NCI-H1417 (cell line): ENCODE measurements around the gene CRADD.
"Not testable (repeated sequence)": the region's sequence is repeated elsewhere in the genome, so short reads cannot be mapped to it uniquely, and the experiment has no call there.

Source experiments
- DNase-seq, 3 experiments: peaks; one replicate each; lab custom pipeline; 2025; lab: John Stamatoyannopoulos, UW

Gene CRADD

GRCh38 chr12:93784339-93785086 lies 107.3 kb downstream of the CRADD start:
- peak in 2 of 3 experiments; percentile 28 to 78 for DNase-seq

DNA sequence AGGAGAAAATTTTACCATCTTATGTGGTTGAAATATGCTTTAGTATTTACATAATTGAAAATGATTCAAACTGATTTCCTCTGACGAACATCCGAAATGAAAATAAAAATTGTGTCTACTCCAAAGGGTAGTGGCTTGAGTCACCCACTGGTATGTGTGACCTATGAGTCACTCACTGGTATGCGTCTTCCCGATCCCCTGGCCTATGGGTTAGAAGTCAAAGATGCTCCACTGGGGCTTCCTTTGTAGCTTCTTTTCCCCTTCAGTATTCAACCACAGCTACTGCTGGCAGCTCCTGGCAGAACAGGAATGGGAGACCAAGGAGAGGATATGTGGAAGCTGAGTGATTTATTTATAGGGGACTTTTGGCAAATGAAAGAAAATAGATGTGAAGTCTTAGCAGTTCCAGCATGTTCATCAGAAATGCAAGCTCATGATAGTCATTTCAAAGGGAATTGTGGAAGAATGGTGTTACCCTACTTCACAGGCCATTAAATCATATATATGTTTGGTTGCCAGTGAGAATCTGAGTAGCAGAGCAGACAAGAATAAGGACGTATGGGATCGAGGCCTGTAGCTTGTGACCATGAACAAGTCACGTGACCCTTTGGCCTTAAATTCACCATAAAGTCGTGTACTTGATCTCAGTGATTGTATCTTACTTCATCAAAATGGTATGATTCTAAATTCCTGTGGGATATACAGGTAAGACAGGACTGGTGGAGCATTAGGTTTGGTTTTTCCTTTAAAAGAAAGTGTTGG lies 108.3 kb downstream of the CRADD start:
- DNase-seq = no peak

- DNase-seq = no peak
These were observed 109.7 kb downstream of the CRADD start for GRCh38 chr12:93786656-93787397.

DNA sequence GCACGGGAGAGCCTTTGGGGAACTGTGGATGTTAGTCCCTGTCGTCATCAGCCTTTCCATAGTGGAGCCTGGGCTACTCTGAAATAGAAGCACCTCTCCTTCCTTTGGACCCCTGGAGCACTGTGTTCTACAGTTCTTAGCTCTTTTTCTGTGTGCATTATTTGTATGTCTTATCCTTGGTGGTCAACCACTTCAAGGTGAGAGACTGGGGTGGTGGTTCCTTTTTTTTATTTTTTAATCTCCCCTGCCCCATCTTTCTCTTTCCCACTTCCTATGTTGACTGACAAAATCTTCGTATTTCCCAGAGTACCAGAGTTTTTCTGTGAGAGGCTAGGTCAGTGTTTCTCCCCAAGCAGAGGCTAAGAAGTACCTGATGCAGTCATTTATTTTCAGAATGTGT lies 111.7 kb downstream of the CRADD start:
- DNase-seq = no peak

DNA sequence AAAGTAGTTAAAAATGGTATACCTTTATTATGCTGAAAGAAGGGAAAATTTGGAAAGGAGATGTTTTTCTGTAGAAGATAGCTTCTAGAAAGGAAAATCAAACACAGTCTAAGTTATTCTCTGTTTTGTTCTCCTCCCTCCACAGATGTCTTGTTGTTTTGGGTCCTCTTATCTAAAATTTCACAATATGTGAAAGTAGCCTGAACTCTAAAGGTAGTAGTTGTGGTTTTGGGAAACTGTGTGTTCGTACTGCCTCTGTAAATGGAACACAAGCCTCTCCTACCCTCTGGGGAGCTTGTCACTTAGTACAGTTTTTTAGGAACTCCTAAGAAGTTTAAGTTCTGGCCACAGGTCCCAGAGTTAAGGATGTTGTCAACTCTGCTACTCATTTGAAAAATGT lies 112.6 kb downstream of the CRADD start:
- no peak for DNase-seq

DNA sequence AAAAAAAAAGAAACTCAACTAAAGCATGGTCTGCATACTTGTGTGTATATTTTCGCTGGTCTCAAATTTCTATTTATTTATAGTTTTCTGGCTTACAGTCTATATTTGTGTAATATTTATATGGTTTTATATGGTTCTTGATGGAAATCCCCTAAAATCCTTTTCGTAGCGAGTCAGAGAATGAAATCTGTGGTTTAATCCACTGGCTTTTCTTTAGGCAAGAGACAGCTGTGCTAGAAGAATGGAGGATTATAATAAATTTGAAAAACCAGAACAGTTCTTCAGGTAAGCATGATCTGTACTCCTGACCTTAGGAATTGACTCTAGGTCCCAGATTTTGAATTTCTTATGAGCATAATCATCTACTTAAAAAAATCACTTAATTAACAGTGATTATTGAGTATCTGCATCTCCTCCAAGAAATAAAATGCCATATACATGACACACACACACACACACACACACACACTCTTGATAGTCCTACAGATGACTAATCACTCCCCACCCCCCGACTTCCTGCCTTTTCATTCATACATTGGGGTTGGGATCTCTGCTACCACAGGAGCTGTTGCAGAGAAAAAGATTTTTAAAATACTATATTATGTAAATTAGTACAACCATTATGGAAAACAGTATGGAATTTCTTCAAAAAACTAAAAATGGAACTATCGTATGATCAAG lies 113.4 kb downstream of the CRADD start:
- no peak for DNase-seq

- no peak for DNase-seq
These were observed 115.8 kb downstream of the CRADD start for GRCh38 chr12:93793007-93793406.

DNA sequence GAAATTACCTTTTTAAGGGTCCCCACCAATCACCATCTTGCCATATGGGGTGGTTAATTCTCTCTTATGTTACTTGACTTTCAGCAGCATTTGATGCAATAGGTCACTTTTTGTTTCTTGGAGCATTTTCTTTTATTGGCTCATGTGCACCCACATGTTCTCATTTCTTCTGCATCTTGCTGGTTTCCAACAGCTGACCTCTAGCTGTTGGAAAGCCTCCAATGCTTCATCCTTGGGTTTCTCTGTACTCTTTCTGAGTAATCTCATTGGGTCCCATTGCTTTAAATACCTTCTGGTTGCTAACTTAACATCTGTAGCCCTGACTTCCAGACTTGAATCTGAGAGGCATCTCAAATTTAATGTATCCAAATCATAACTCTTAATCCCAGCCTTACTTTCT lies 116.8 kb downstream of the CRADD start:
- DNase-seq = no peak

DNA sequence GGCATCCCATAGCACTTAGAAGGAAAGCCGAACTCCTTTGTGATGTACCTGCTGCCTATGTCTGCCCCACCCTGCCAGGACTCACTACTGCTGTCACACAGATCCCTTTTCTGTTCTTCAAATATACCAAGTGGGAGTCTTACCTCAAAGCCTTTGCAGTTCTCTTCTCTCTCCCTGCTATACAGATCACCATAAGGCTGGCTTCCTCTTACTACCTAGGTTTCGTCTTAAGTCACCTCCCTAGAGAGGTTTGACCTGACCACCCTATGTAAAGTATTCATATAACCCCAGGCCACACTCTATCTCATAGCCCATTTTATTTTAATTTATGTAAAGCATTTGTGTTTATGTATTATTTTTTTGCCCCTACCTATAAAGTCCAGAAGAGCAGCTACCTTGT lies 117.6 kb downstream of the CRADD start:
- no peak for DNase-seq

DNA sequence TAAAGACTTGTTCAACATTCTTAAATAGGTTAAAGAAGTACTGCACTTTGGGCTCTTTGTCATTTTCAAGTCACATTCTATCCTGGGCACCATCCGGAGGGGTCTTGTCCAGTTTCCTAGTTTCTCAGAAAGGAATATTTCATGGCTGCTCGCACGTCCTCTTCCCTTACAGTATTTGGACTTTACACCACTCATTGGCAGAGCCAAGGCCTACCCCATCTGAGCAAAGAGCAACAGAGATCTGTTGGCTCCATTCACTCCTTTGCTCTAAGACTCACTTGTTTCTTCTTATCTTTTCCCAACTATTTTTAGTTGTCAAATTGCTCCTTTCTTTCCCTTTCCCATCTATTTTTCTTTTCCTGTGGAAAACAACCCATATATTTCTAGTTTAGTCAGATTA lies 118.2 kb downstream of the CRADD start:
- no peak for DNase-seq

DNA sequence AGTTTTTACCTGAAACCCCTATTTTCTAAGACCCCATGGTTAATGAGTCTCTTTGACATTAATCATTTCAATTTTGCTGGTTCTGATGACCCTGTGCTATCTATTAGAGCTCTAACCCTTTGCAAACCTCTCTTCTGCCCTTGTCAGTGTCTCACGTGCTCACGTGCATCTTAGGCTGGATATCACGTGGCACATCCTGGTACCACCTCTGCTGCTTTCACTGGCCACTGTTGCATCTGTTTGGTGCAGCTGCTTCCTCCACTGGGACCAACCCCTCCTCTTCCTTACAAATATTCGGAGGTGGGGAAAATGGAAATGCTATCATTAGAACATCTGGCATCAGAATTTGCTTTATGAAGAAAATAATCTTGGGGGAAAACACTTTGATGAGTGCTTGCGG lies 119.6 kb downstream of the CRADD start:
- no peak for DNase-seq

GRCh38 chr12:93798279-93799151 lies 121.3 kb downstream of the CRADD start:
- peak in 1 of 3 experiments; percentile 37 for DNase-seq

- not testable (repeated sequence) for DNase-seq
These were observed 124.5 kb downstream of the CRADD start for GRCh38 chr12:93801666-93802065.

- no peak for DNase-seq
These were observed 125.1 kb downstream of the CRADD start for GRCh38 chr12:93802293-93802692.

GRCh38 chr12:93802698-93803423 lies 125.7 kb downstream of the CRADD start:
- DNase-seq = no peak

DNA sequence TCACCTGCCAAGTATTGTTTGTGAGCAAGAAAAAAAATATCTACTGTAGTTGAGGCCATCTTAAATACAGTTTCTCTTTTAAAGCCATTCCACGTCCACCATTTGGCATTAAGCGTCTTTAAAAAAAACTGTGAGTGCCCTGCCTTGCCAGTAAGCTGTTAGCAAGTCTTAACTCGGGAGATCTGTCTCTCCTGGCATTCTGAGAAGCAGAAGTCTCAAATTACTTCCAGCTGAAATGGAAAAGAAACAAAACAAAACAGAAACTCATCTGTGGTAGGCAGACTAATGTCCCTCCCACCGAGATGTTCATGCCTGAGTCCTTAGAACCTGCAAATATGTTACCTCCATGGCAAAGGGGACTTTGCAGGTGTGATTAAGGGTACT lies 126.2 kb downstream of the CRADD start:
- DNase-seq = peak in 1 of 3 experiments; percentile 45

DNA sequence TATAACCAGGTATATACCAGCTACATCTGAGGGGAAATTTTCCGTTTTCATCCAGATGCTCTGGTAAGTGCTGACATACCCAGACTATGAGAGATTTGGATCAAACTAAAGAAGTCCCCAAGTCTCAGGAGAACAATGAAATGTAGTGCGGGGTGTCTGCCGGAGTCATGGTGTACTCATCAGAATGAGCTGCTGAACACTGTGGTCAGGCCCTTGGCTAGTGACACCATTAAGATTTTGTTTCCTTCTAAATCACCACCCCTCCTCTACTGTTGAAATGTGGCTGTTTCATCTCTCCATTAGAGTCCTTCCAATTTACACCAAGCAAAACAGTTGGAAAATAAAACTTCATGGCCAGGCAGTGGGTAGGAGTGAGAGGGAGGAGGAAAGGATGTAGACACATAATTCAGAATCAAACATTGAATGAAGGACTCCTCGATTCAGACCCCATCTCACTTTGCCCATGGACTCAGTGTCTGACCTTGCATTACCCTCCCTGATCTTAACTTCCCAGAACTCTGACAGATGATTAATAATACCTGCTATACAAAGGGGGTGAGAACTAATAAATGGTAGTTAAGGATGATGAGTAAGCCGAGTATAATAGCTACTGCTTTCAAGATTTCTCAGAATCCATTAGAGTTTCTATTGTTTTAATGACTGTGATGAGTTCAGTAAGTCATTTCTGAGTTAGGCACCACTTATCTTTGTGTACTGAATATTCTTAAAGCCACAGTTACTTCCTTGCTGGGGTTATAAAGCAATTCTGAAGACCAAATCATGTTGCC lies 127.4 kb downstream of the CRADD start:
- DNase-seq = peak in 1 of 3 experiments; percentile 28

- DNase-seq = no peak
These were observed 128.6 kb downstream of the CRADD start for GRCh38 chr12:93805736-93806141.

GRCh38 chr12:93807354-93807753 lies 130.2 kb downstream of the CRADD start:
- no peak for DNase-seq
